ENCODE measurements around the gene SPNS3.

SPNS3 gene

GRCh38 chr17:4509923-4510617, 76.3 kb downstream of the SPNS3 start:
- no peak for DNase-seq (ENCODE audit: low spot score)

GRCh38 chr17:4510618-4510941, 76.8 kb downstream of the SPNS3 start:
- no peak for DNase-seq (ENCODE audit: low spot score)

- DNase-seq (ENCODE audit: low spot score): no peak
Observed at GRCh38 chr17:4511199-4511932, 77.6 kb downstream of the SPNS3 start.

GRCh38 chr17:4512156-4513112, 78.7 kb downstream of the SPNS3 start:
- no peak for DNase-seq (ENCODE audit: low spot score)

GRCh38 chr17:4513113-4514032, 79.6 kb downstream of the SPNS3 start:
- DNase-seq (ENCODE audit: low spot score): no peak

GRCh38 chr17:4514206-4514605, 80.5 kb downstream of the SPNS3 start:
- DNase-seq (ENCODE audit: low spot score): no peak

- DNase-seq (ENCODE audit: low spot score): no peak
Observed at GRCh38 chr17:4514779-4515178, 81.0 kb downstream of the SPNS3 start.

- DNase-seq (ENCODE audit: low spot score): no peak
Observed at GRCh38 chr17:4515501-4515900, 81.8 kb downstream of the SPNS3 start.

- no peak for DNase-seq (ENCODE audit: low spot score)
Observed at GRCh38 chr17:4516735-4517134, 83.0 kb downstream of the SPNS3 start.

- DNase-seq (ENCODE audit: low spot score): no peak
Observed at GRCh38 chr17:4518901-4519300, 85.2 kb downstream of the SPNS3 start.

- no peak for DNase-seq (ENCODE audit: low spot score)
Observed at GRCh38 chr17:4519361-4519788, 85.6 kb downstream of the SPNS3 start.

- no peak for DNase-seq (ENCODE audit: low spot score)
Observed at GRCh38 chr17:4520060-4520893, 86.5 kb downstream of the SPNS3 start.

GRCh38 chr17:4520894-4521600, 87.3 kb downstream of the SPNS3 start:
- DNase-seq (ENCODE audit: low spot score): no peak

GRCh38 chr17:4522661-4523060, 88.9 kb downstream of the SPNS3 start:
- no peak for DNase-seq (ENCODE audit: low spot score)

- DNase-seq (ENCODE audit: low spot score): no peak
Observed at GRCh38 chr17:4523946-4524345, 90.2 kb downstream of the SPNS3 start.

- no peak for DNase-seq (ENCODE audit: low spot score)
Observed at GRCh38 chr17:4525691-4526397, 92.1 kb downstream of the SPNS3 start.

GRCh38 chr17:4527134-4527533, 93.4 kb downstream of the SPNS3 start:
- DNase-seq (ENCODE audit: low spot score): no peak

- DNase-seq (ENCODE audit: low spot score): no peak
Observed at GRCh38 chr17:4527566-4528125, 93.9 kb downstream of the SPNS3 start.

- no peak for DNase-seq (ENCODE audit: low spot score)
Observed at GRCh38 chr17:4529533-4530152, 95.9 kb downstream of the SPNS3 start.

All from CD4-positive, alpha-beta T cell treated with Interleukin-15 for 4 hours (primary cell).